ENCODE measurements around the gene NUMBL. TPM values are rescaled to one million over a fixed set of nuclear protein-coding genes. Genes with fewer than 3 reads are reported as not detected.

Gene NUMBL
- total and polyA plus RNA-seq, 9 of the 15 experiments (the other 6 are each of a cell fraction or from before 2014, with no cell fraction given), result 0.39 to 38.6 (median 6.6) TPM

GRCh38 chr19:40662925-40663694, 27.3 kb downstream of the NUMBL start (continued):
- TF ChIP-seq CBFB (CRISPR knock-in tag; IDR thresholded peaks at IDR 0.05), result no peak
- TF ChIP-seq BRD4 (IDR thresholded peaks at IDR 0.05), result no peak
- no peak for TF ChIP-seq SLC30A9 (CRISPR knock-in tag; IDR thresholded peaks at IDR 0.05)
- peak; percentile 71 for TF ChIP-seq VEZF1 (CRISPR knock-in tag; IDR thresholded peaks at IDR 0.05)
- peak; percentile 95 for TF ChIP-seq FIP1L1 (IDR thresholded peaks at IDR 0.05; ENCODE audit: low read depth, low read length, poor library complexity, severe bottlenecking)
- peak in 1 of 2 experiments; percentile 70; a peak in 2 of 4 replicates for TF ChIP-seq NONO (IDR thresholded peaks at IDR 0.05; ENCODE audit: low read depth in 2 of 2, low read length in 1 of 2)
- no peak for TF ChIP-seq ZFP30 (CRISPR knock-in tag; IDR thresholded peaks at IDR 0.05; ENCODE audit: borderline replicate concordance)
- no peak for TF ChIP-seq ZNF311 (CRISPR knock-in tag; IDR thresholded peaks at IDR 0.05)
- peak; percentile 55; the same call in 1 of the 2 replicates for TF ChIP-seq ZBTB7A (IDR thresholded peaks at IDR 0.05; ENCODE audit: borderline replicate concordance, control insufficient read depth, low read depth, low read length)
- TF ChIP-seq KLF16 (IDR thresholded peaks at IDR 0.05), result no peak
- TF ChIP-seq ZNF217 (CRISPR knock-in tag; IDR thresholded peaks at IDR 0.05), result no peak
- peak; percentile 98 for TF ChIP-seq ARID4B (CRISPR knock-in tag; IDR thresholded peaks at IDR 0.05)
- TF ChIP-seq CCAR2 (IDR thresholded peaks at IDR 0.05; ENCODE audit: low read depth, low read length), result no peak
- no peak for TF ChIP-seq ZMIZ1 (IDR thresholded peaks at IDR 0.05; ENCODE audit: low read depth in 2 of 2, low read length in 2 of 2)
- TF ChIP-seq PCBP1 (IDR thresholded peaks at IDR 0.05; ENCODE audit: low read depth, low read length, poor library complexity, severe bottlenecking), result peak; percentile 93

All from K562 (cell line).